LNCAP (cell line): ENCODE data around the gene WNK2.

Experiments
- CTCF ChIP-seq: fragments of 450-650 bp; IDR thresholded peaks from 2 replicates; pipeline ENCODE4 v1.5.1; 2017; ENCODE audit warnings: mild to moderate bottlenecking

WNK2 gene

DNA sequence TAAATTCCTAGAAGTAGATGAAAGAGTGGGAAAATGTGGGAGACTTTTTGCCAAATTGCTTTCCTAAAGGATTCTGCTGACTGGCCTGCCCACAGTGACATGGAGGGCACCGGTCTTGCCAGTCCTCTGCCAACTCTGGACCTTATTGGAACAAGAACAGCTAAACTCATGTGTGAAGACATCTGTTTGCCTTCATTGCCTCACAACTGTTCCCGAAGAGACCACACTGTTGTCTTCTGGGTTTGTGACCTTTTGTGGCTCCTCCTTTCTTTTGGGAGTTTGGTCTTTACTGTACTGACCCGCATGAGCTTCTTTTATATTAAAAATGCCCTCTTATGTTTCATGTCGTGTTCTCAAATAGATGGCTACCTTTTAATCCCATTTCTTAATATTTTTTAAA, 16.1 kb upstream of the WNK2 start:
- TF ChIP-seq CTCF: no peak

DNA sequence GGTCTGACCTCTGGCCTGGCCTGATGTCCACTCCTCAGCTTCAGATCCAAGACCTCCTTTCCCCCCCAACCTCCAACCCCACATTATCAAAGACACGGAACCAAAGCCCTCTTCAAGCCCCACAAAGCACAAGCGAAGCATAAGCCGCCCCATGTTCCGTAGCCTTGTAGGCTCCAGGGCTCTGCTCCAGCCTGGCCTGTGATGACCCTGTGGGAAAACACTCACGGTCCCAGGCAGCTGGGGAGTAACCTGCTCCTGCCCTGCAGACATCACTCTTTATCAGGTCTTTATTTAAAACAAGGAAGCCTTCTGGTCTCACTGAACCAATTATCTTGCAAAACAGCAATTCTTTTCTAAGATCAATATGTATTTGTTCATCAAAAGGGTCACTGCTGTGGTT, 15.4 kb upstream of the WNK2 start:
- no peak for TF ChIP-seq CTCF

- TF ChIP-seq CTCF: no peak
Measured at GRCh38 chr9:93169444-93169843, 14.5 kb upstream of the WNK2 start.

- no peak for TF ChIP-seq CTCF
Measured at GRCh38 chr9:93170571-93170970, 13.4 kb upstream of the WNK2 start.

DNA sequence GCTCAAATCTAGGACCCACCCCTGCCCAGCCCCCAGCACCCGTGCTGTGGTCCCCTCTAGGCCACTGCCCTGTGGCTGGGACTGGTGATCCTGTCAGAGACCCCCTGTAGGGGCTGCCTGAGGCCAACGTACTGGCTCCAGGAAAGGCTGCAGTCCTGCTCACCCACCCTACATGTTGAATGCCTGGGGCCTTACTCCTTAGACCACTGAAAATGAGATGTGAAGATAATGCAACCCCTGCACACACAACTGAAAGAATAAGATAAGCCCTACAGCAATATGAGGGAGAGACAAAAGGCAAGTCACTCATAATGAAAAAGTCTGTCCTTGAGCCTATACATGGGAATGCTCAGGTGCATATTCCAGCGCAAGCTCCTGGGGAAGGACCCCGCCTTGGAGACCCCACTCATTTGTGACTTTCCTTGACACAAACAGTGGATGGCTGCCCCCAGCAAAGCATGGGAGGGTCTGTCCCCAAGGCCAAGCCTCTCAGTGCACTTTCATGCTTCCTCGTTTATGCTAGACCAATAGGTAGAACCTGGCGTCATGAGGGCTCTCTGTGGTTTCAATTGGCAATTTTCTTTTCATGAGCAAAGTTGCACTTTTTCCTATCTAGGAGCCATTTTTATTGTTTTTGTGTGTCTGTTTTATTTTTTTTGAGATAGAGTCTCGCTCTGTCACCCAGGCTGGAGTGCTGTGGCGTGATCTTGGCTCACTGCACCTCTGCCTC, 12.5 kb upstream of the WNK2 start:
- TF ChIP-seq CTCF: no peak

DNA sequence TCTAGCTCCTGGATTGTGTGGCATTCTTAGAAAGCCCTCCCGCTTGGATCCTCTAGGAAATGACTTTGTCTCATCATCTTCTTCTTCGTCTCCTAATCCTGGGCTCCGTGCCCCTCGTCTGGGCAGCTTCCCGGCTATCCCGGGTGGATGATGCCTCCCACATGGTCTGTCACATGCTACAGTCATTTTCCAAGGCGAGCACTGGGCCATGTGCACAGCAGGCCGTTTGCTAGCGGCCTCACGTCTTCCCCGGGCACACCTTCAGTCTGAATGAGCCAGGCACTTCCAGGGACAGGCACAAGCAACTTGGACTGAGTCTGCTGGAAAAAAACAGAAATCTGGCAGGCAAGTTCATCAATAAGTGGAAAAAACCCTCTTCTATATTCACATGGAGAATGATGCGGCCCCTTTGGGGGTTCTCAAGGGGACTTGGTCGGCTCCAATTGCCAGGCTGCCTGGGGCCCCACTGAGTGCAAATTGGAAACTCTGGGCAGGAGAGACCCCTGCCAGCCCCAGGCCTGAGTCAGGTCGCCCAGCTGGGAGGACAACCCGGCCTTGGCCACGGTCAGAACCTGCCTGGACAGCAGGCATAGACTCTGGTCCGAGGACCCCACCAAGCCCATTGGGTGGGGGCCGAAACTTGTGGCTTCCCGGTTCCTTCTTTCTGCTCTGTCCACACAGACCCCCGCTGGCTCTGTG, 11.1 kb upstream of the WNK2 start:
- no peak for TF ChIP-seq CTCF

- no peak for TF ChIP-seq CTCF
Measured at GRCh38 chr9:93173365-93174051, 10.4 kb upstream of the WNK2 start.
